NCI-H1930 (cell line): Measurements from ENCODE around the gene LRRC75B.
A peak's percentile ranks its signal among the peaks of the same experiment; 100 is the strongest.

Experiments
- DNase-seq, 2 experiments: peaks; one replicate each; lab custom pipeline; 2025; lab: John Stamatoyannopoulos, UW

The LRRC75B gene

GRCh38 chr22:24585461-24585860 lies 7.4 kb downstream of the LRRC75B start:
- no peak for DNase-seq

DNA sequence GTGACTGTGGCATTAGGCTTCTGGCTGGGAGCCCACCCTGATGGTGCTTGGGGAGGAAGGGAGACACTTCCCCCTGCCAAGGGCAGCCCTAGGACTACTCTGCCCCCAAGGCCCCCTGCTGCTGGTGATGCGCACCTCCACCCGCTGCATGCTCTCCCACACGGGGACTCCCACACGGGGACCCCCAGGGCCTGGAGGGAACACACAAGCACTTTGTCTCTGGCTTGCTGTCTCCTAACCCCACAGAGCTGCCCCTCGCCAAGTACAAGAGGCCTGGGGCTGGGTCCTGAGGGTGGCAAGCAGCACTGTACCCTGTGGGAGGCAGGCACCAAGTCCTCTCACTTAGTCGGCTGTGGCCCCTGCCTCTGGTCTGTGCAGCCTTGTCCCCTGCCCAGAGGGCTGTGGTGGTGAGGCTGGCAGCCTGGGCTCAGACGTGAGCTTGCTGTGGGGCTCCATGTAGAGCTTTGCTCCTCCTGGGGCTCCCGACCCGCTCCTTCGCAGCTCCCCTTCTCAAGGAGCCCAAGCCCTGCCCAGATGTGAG lies 7.9 kb downstream of the LRRC75B start:
- no peak for DNase-seq

GRCh38 chr22:24584166-24584790 lies 8.6 kb downstream of the LRRC75B start:
- DNase-seq: no peak

DNA sequence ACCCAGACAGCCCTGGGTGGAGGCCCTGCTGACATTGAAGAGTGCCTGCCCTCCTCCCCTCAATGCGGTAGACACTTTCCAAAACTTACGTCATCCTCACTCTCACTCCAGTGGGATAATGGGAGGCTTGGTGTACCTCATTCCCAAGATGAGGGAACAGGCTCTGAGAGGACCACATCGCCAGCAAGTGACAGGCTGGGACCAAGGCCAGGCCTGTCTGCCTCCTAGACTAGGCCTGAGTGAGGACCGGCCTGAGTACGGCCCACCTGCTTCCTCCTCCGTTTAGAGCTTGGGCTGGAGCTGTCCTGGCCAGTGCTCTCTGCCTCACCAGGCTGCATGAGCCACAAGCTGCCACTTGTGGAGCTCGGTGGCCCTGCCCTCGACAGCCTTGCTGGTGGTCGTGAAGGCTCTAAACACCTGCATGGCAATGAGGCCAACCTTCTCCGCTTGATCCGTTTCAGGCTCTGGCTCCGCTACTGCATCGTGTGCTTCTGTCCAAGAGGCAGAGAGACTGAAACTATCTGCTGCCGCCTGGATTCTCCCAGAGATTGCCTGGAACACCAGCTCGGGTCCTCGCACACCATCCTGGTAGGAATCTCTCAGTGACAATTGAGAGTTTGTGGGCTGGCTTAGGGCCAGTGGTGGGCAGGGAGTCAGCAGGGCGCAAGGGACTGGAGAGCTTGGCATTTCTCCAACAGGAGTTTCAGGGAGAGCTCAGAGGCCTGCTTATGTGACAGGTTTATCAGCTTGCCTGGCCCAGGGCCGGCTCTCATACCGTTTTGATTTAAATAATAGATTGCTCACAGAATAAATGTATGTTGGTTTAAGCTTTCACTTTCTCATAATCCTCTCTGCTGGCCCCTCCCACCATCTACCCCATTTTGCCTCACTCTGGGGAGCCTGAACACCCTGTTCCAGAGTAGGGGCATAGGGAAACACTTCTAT lies 9.4 kb downstream of the LRRC75B start:
- DNase-seq: no peak

DNA sequence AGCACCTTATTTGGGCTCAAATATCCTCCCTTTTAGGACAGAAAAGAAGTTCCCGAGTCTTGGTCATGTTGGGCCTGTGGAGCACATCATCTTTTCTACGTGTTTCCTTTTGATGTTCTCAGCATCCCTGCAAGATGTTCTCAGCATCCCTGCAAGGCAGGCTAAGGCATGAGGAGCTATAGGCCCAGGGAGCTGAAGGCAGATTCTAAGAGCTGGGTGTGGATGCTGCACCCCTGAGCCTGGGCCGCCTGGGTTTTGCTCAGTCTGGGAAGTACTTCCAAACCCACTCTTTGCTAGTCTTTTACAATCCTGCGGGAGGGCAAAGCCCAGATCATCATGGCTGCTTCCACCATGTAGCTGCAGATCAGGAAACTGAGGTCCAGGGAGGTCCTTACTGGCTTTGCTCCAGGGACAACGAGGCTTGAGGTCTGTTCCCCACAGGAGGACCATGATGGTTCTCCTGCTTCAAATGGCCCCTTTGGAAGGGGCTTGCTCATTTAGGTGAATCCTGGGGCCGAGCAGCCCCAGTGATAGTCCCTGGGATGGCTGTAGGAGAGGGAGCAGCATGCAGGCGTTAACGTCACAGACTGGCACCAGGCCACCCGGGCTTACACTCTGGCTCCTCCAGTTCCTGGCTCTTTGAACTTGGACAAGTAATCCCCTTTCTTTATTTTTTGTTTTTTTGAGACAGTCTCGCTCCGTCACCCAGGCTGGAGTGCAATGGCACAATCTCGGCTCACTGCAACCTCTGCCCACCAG lies 10.6 kb downstream of the LRRC75B start:
- no peak for DNase-seq

DNA sequence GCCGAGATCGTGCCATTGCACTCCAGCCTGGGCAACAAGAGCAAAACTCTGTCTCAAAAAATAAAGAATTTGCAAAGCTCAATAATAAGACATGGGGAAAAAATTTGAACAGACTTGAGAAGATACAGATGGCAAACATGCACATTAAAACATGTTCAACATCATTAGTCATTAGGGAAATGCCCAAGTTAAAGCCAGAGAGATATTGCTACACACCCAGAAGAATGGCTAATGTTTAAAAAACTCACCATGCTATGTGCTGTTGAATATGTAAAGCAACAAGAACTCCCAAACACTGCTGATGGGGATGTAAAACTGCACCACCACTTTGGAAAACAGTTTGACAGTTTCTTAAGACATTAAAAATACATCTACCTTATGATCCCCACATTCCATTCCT lies 12.6 kb downstream of the LRRC75B start:
- no peak for DNase-seq

- DNase-seq: no peak
Observed at GRCh38 chr22:24579258-24579601, 13.6 kb downstream of the LRRC75B start.

DNA sequence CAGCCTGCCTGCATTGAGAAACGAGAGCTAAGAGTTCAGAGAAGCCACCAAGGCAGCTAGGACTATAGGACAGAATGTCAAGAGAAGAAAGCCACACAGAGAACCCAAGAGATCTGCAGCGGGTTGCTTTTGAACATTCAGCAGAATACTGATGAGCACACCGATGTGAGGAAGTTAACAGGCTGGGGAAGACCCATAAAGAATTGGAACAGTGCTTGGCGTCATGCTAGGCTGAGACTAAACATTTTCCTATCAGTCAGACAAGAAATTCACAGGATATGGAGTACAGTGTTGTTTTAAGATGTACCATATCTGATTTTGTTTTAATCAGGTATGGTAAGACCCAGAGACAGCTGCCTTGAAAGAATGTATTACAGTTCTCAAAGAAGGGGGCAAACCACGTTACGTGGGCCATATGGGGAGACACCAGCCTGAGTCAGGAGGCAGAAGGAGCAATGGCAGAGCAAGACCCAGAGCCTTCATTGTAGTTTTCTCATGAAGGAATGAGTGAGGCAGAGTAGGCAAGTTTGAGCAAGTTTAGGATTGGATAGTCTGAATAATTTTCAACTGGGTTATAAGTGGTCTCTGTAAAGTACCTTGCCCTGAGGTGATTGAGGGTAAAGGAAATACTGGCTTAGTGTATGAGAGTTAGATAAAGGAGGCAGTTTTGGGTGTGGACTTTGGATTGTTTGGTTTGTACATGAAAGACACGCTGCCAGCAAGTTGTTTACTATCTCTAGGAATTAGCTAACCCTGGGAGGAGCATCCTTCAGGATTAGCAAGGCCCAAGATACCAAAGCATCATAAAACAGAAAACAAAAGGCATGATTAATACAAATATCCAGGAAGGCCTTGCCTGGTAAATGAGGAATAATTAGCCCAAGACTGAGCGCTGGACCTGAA lies 14.3 kb downstream of the LRRC75B start:
- DNase-seq: no peak

- DNase-seq: no peak
Observed at GRCh38 chr22:24576778-24577177, 16.1 kb downstream of the LRRC75B start.

DNA sequence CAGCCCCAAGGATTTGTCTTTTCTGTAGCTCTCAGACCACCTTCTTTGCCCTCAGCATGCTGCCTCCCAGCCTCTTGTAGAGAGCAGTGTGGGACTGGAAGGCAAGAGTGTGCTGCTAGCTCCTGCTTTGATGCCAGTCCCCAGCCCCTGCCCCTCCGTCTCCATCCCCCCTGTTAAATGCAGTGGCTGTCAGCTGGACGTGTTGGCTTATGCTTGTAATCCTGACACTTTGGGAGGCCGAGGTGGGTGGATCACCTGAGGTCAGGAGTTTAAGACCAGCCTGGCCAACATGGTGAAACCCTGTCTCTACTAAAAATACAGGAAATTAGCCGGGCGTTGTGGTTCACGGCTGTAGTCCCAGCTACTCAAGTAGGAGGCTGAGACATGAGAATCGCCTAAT lies 21.6 kb downstream of the LRRC75B start:
- no peak for DNase-seq

DNA sequence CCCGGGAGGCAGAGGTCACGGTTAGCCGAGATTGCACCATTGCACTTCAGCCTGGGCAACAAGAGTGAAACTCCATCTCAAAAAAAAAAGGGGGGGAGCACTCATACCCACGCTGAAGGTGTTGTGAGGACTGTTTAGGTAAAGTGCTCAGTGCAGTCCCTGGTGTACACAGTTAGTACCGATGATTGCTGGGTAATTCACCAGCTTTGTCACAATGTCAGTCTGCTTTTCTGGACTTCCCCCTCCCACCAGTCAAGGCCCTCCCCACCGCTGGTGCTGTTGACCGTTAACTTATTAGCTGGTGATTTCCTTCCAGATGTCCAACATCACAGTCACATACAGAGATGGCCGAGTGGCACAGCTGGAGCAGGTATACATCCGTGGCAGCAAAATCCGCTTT lies 25.2 kb downstream of the LRRC75B start:
- DNase-seq: no peak

DNA sequence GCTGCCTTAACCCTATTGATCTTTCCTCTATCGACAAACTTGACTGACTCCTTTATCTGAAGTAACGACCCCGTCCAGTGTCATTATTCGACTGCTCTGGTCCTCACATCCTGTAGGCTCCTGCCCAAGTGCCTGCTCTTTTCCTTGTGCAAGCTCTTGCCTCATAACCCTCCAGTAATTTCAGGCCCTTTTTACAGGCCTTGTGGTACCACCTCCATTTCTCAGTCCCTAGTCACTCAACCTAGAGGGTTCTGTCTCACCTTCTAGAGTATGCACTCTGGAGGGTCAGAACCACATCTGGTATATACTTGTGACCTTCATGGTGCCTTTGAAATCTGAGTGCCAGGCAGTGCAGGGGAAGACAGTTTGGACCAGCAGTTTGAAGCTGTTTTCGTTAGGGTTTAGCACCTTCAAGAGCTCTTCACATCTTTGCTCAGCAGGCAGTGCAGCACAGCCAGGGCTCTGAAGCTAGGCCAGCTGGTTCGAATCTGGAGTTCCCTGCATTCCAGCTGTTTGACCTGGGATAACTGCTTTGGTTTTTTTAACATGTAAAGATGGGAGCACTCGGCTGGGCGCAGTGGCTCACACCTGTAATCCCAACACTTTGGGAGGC lies 25.9 kb downstream of the LRRC75B start:
- DNase-seq: no peak

DNA sequence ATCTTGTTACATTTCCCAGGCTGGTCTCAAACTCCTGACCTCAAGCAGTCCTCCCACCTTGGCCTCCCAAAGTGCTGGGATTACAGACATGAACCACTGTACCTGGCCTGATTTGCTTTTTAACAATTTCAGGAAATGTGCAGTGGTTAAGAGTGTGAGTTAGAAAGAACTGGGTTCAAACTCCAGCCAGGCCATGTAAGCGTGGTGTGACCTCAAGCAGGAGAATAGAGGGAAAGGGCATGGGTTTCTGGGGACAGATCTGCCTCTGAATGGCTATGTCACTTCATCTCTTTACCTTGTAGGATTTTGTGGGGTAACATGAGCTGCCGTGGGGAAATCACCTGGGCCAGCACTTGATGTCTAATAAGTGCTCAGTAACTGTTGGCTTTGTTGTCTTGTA lies 27.8 kb downstream of the LRRC75B start:
- no peak for DNase-seq

- no peak for DNase-seq
Observed at GRCh38 chr22:24564376-24565058, 28.4 kb downstream of the LRRC75B start.

- DNase-seq: no peak
Observed at GRCh38 chr22:24563246-24563645, 29.6 kb downstream of the LRRC75B start.

DNA sequence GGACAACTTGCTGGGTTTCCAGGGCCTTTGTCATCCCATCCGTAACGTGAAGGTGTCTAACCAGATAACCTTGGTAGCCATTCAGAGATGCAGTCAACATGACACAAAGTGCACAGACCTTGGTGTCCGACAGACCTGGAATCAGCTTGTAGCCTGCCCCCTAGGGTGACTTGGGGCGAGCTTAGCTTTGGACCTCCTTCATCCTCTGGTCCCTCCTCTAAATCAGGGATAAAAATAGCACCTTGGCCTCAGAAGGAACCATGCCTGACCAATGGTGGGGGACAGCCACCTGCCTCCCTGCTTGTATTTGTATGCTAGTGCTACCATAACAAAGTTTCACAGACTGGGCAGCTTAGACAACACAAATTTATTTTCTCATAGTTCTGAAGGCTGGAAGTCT lies 33.4 kb downstream of the LRRC75B start:
- no peak for DNase-seq

- DNase-seq: peak; percentile 97
Observed at GRCh38 chr22:24555165-24556039, 37.5 kb downstream of the LRRC75B start, which contains the start of gene SNRPD3. Gene SNRPD3, plus strand, starts transcription at chr22:24555999. Its CDS starts 1,676 bp downstream, at chr22:24557675.

GRCh38 chr22:24554313-24555164 lies 38.3 kb downstream of the LRRC75B start, which contains the start of gene GUCD1:
Gene GUCD1, minus strand, starts transcription at chr22:24555138. Its CDS starts 147 bp downstream, at chr22:24554991.
- DNase-seq: no peak
